ENCODE data around the gene PAQR4.
A peak's percentile ranks its signal among the peaks of the same experiment; 100 is the strongest.
"Not testable (repeated sequence)": the region's sequence is repeated elsewhere in the genome, so short reads cannot be mapped to it uniquely, and the experiment has no call there.

The PAQR4 gene

DNA sequence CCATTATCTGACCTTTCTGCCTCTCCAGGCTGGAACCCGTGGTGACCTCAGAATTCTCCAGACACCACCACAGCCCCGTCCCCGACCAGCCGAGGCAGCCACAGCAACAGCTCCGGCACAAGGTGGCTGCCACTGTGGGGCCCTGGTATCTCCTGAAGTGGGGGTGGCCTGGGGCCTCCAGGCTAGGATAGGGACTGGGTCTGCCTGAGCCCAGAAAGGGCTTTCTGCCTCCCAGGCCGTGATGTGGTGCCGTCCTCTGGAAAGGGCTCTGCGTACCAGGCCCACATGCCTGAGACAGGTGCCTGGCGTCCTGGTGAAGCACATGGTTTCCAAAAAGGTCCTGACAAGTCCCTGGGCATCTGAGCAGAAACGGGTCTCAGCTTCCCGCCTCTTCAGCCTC, 40.4 kb upstream of the PAQR4 start:
- no peaks in the 10 kb centered on the region; the same call in 1 of the 2 replicates for H4K20me1 ChIP-seq
- no peak overlapping the region for H3K4me3 ChIP-seq
- no peak overlapping the region for H3K27ac ChIP-seq
- peaks cover 29% of the 10 kb centered on the region for H3K4me1 ChIP-seq
- no peak for TF ChIP-seq Cebpa-rat (IDR thresholded peaks at IDR 0.05)
- H3K9ac ChIP-seq: no peak overlapping the region
- H3K36me3 ChIP-seq: peaks cover 64% of the 10 kb centered on the region
- H3K9me3 ChIP-seq: no peaks in the 10 kb centered on the region
- H3K4me2 ChIP-seq: no peak overlapping the region
- H3K27me3 ChIP-seq: no peaks in the 10 kb centered on the region

DNA sequence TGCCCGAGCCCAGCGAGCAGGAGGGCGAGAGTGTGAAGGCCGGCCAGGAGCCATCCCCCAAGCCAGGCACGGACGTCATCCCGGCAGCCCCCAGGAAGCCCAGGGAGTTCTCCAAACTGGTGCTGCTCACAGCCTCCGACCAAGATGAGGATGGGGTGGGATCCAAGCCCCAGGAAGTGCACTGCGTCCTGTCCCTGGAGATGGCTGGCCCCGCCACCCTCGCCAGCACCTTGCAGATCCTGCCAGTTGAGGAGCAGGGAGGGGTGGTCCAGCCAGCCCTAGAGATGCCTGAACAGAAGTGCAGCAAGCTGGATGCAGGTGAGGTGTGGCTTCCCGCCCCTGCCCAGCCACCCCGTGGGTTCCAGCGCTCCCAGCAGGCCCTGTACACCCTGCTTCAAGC, 39.5 kb upstream of the PAQR4 start:
- TF ChIP-seq Cebpa-rat (IDR thresholded peaks at IDR 0.05): no peak

DNA sequence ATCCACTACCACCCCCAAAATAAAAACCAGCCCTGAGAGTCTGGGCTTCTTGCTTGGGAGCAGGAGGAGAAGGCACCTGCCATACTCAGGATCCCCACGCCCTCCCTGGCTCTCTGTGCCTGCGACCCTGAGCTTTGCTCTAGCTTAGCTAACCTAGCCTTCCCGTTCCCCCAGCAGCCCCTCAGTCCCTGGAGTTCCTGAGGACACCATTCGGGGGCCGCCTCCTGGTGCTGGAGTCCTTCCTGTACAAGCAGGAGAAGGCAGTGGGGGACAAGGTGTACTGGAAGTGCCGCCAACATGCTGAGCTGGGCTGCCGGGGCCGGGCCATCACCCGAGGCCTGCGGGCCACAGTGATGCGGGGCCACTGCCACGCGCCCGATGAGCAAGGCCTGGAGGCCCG, 38.9 kb upstream of the PAQR4 start:
- no peaks in the 10 kb centered on the region for H3K9me3 ChIP-seq
- no peaks in the 10 kb centered on the region for H4K20me1 ChIP-seq
- H3K9ac ChIP-seq: 0 out of 2 replicates have a peak overlapping the region, but pooled peaks have one; percentile 24
- H3K4me1 ChIP-seq: peaks cover 43% of the 10 kb centered on the region
- no peak overlapping the region for H3K4me3 ChIP-seq
- no peak overlapping the region for H3K4me2 ChIP-seq
- peaks cover 61% of the 10 kb centered on the region for H3K36me3 ChIP-seq
- H3K27me3 ChIP-seq: no peaks in the 10 kb centered on the region
- no peak for TF ChIP-seq Cebpa-rat (IDR thresholded peaks at IDR 0.05)
- H3K27ac ChIP-seq: 0 out of 2 replicates have a peak overlapping the region, but pooled peaks have one; percentile 18

More for the DNA sequence above, 39.5 kb upstream of the PAQR4 start:
- H3K27ac ChIP-seq: no peak overlapping the region
- no peak overlapping the region for H3K4me3 ChIP-seq
- peaks cover 65% of the 10 kb centered on the region for H3K36me3 ChIP-seq
- H3K4me2 ChIP-seq: no peak overlapping the region
- no peaks in the 10 kb centered on the region for H3K9me3 ChIP-seq
- peaks cover 38% of the 10 kb centered on the region for H3K4me1 ChIP-seq
- H3K9ac ChIP-seq: no peak overlapping the region
- no peaks in the 10 kb centered on the region for H3K27me3 ChIP-seq
- no peaks in the 10 kb centered on the region; the same call in 1 of the 2 replicates for H4K20me1 ChIP-seq

DNA sequence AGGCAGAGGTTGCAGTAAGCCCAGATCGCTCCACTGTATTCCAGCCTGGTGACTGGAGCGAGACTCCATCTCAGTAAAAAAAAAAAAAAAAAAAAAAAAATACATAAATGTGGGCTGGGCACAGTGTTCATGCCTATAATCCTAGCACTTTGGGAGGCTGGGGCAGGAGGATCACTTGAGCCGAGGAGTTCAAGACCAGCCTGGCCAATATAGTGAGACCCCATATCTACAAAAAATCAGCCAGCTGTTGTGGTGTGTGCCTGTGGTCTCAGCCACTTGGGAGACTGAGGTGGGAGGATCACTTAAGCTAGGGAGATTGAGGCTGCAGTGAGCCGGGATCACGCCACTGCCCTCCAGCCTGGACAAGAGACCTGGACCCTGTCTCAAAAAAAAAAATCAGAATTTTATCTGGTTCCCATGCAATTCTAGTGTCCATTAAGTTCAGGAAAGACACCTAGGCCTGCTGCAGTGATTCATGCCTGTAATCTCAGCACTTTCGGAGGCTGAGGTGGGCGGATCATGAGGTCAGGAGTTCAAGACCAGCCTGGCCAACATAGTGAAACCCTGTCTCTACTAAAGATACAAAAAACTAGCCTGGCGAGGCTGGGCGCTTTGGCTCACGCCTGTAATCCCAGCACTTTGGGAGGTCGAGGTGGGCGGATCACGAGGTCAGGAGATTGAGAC, 37.8 kb upstream of the PAQR4 start:
- not testable (repeated sequence) for H4K20me1 ChIP-seq, H3K27ac ChIP-seq, H3K4me3 ChIP-seq, H3K27me3 ChIP-seq, H3K4me2 ChIP-seq, H3K9ac ChIP-seq, H3K9me3 ChIP-seq
- H3K36me3 ChIP-seq: peaks cover 61% of the 10 kb centered on the region
- peaks cover 54% of the 10 kb centered on the region for H3K4me1 ChIP-seq

DNA sequence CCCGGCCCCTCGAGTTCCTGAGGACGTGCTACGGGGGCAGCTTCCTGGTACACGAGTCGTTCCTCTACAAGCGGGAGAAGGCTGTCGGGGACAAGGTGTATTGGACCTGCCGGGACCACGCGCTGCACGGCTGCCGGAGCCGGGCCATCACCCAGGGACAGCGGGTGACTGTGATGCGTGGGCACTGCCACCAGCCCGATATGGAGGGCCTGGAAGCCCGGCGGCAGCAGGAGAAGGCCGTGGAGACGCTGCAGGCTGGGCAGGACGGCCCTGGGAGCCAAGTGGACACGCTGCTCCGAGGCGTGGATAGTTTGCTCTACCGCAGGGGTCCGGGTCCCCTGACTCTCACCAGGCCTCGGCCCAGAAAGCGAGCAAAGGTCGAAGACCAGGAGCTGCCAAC, 36.0 kb upstream of the PAQR4 start:
- peak overlapping the region; percentile 29 for H3K9ac ChIP-seq
- H4K20me1 ChIP-seq: peaks cover 17% of the 10 kb centered on the region
- peaks cover 55% of the 10 kb centered on the region for H3K4me1 ChIP-seq
- H3K27ac ChIP-seq: peak overlapping the region; percentile 60
- H3K4me2 ChIP-seq: peak overlapping the region; percentile 94
- H3K9me3 ChIP-seq: no peaks in the 10 kb centered on the region
- no peaks in the 10 kb centered on the region for H3K27me3 ChIP-seq
- TF ChIP-seq Cebpa-rat (IDR thresholded peaks at IDR 0.05): no peak
- H3K4me3 ChIP-seq: no peak overlapping the region
- peaks cover 66% of the 10 kb centered on the region for H3K36me3 ChIP-seq

DNA sequence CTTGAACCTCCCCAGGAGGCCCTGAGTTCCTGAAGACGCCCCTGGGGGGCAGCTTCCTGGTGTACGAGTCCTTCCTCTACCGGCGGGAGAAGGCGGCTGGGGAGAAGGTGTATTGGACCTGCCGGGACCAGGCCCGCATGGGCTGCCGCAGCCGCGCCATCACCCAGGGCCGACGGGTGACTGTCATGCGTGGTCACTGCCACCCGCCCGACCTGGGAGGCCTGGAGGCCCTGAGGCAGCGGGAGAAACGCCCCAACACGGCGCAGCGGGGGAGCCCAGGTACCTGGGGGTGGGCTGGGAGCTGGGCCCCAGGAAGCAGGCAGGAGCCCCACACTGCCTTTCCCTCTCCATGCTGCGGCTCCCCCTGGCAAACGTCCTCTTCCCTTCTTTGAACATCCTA, 35.4 kb upstream of the PAQR4 start:
- Histone ChIP-seq H3K36me3 (peaks cover 69% of the 10 kb centered on the region), H3K4me3 (no peak overlapping the region), H3K27me3 (no peaks in the 10 kb centered on the region), H3K4me2 (peak overlapping the region; percentile 94), H3K9me3 (no peaks in the 10 kb centered on the region), H3K4me1 (peaks cover 60% of the 10 kb centered on the region), H3K9ac (peak overlapping the region; percentile 29), H4K20me1 (peaks cover 18% of the 10 kb centered on the region), H3K27ac (peak overlapping the region; percentile 60)
- TF ChIP-seq Cebpa-rat (IDR thresholded peaks at IDR 0.05): no peak

DNA sequence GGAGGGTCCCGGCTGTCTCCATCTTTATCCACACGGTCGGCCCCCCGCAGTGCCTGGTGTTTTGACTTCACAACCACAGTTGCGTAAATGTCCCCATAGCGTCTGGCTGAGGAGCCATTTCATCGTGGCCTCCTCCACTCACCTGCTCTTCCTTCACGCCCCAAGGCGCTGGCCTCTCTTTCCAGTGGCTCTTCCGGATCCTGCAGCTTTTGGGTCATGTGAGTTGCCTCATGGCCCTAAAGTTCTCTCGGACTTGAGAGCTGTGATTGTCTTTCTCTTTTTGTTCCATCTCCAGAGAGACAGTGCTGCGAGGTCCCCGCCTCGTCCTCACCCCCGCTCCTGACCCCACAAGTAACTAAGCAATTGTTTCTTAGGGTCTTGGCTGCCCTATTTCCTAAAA, 34.7 kb upstream of the PAQR4 start:
- no peak overlapping the region for H3K4me3 ChIP-seq
- H3K27ac ChIP-seq: peak overlapping the region; percentile 53; the same call in 1 of the 2 replicates
- H3K9me3 ChIP-seq: no peaks in the 10 kb centered on the region
- H3K4me2 ChIP-seq: peak overlapping the region; percentile 94
- peaks cover 18% of the 10 kb centered on the region for H4K20me1 ChIP-seq
- no peak for TF ChIP-seq Cebpa-rat (IDR thresholded peaks at IDR 0.05)
- H3K27me3 ChIP-seq: no peaks in the 10 kb centered on the region
- peaks cover 69% of the 10 kb centered on the region for H3K36me3 ChIP-seq
- H3K4me1 ChIP-seq: peaks cover 67% of the 10 kb centered on the region
- H3K9ac ChIP-seq: no peak overlapping the region

DNA sequence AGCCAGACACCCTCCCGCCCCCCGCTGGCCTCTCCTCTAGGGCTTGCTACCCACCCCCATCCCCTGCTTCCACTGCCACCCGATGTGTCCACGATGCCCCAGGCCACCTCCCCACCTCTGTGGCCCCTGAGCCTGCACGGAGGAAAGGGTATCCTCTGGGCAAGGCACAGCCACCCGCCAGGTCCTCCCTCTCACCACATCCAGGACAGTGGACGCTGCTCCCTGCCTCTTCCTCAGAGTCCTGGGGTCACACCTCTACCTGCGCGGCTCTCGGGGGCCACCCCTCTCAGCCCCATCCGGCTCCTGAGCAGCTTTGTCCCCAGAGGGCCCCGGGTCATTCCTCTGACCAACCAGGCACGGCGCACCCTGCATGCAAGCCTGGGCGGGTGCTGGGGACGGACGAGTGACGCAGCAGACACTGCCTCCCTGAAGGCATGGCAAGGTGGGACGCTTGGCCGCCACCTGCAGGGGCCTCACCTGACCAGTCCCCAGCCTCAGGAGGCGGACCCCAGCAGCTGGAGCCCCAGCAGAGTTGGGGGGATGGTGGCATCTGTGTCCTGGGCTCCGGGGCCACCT, 32.6 kb upstream of the PAQR4 start:
- peak overlapping the region; percentile 71 for H3K27ac ChIP-seq
- H3K36me3 ChIP-seq: peaks cover 69% of the 10 kb centered on the region
- H3K4me3 ChIP-seq: peak overlapping the region; percentile 47
- no peaks in the 10 kb centered on the region for H3K9me3 ChIP-seq
- peaks cover 86% of the 10 kb centered on the region for H3K4me1 ChIP-seq
- peak overlapping the region; percentile 94 for H3K4me2 ChIP-seq
- no peak overlapping the region for H3K9ac ChIP-seq
- TF ChIP-seq Cebpa-rat (IDR thresholded peaks at IDR 0.05): no peak
- H4K20me1 ChIP-seq: peaks cover 18% of the 10 kb centered on the region
- no peaks in the 10 kb centered on the region for H3K27me3 ChIP-seq

DNA sequence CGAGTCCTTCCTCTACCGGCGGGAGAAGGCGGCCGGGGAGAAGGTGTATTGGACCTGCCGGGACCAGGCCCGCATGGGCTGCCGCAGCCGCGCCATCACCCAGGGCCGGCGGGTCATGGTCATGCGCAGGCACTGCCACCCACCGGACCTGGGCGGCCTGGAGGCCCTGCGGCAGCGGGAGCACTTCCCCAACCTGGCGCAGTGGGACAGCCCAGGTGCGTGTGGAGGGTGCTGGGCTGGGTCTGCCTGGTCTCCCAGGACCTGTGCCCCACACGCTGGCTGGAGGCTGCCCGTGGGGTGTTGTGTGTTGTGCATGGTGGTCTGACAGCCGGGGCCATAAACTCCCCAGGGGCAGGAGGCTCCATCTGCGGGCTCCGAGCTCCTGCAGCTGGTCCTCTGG, 32.0 kb upstream of the PAQR4 start:
- Histone ChIP-seq H3K36me3 (peaks cover 68% of the 10 kb centered on the region), H3K4me1 (peaks cover 93% of the 10 kb centered on the region), H3K4me3 (peak overlapping the region; percentile 47), H3K9ac (0 out of 2 replicates have a peak overlapping the region, but pooled peaks have one; percentile 45), H3K4me2 (peak overlapping the region; percentile 94), H3K9me3 (no peaks in the 10 kb centered on the region), H3K27me3 (no peaks in the 10 kb centered on the region), H4K20me1 (peaks cover 18% of the 10 kb centered on the region), H3K27ac (peak overlapping the region; percentile 71)
- no peak for TF ChIP-seq Cebpa-rat (IDR thresholded peaks at IDR 0.05)

DNA sequence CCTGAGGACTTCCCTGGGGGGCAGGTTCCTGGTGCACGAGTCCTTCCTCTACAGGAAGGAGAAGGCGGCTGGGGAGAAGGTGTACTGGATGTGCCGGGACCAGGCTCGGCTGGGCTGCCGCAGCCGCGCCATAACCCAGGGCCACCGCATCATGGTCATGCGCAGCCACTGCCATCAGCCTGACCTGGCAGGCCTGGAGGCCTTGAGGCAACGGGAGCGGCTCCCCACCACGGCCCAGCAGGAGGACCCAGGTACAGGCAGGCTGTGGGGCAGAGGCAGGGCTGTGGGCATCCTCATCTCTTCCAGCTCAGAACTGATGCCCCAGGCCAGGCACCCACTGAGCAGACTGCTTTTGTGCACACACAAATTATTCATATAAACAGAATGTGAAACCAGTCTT, 30.9 kb upstream of the PAQR4 start:
- H3K4me2 ChIP-seq: peak overlapping the region; percentile 94
- no peaks in the 10 kb centered on the region for H3K27me3 ChIP-seq
- peak overlapping the region; percentile 47; the same call in 1 of the 2 replicates for H3K4me3 ChIP-seq
- peaks cover 18% of the 10 kb centered on the region for H4K20me1 ChIP-seq
- peaks cover 68% of the 10 kb centered on the region for H3K36me3 ChIP-seq
- no peak for TF ChIP-seq Cebpa-rat (IDR thresholded peaks at IDR 0.05)
- H3K27ac ChIP-seq: peak overlapping the region; percentile 71
- H3K4me1 ChIP-seq: peaks cover 93% of the 10 kb centered on the region
- H3K9ac ChIP-seq: peak overlapping the region; percentile 45; the same call in 1 of the 2 replicates
- no peaks in the 10 kb centered on the region for H3K9me3 ChIP-seq

Data from BLaER1 (cell line).